Activated CD4-positive, alpha-beta memory T cell treated with anti-CD3 and anti-CD28 coated beads, Interleukin-2, amount 10 ng/mL, durations not matched to agents 7 days and 5 days (primary cell): ENCODE data around the gene PAX6. TPM values are rescaled to one million over a fixed set of nuclear protein-coding genes. Genes with fewer than 3 reads are reported as not detected.
A peak's percentile ranks its signal among the peaks of the same experiment; 100 is the strongest.

Source experiments
- CTCF ChIA-PET: fragments of 350-600 bp; sonication (Branson Sonifier 250); formaldehyde crosslinking; loops from one replicate; lab custom pipeline; 2021; ENCODE audit warnings: antibody characterized with exemption, inconsistent platforms; lab: Charles Lee
- POLR2A ChIA-PET: fragments of 350-600 bp; sonication (Branson Sonifier 250); formaldehyde crosslinking; loops from one replicate; lab custom pipeline; 2021; ENCODE audit warnings: antibody characterized with exemption; lab: Charles Lee
- DNase-seq: peaks from one replicate; pipeline ENCODE4 v3.0.0-alpha.2; 2020
- H3K27ac Mint-ChIP-seq: one replicate; pipeline ENCODE4 v1.8.0; 2021; ENCODE audit warnings: mild to moderate bottlenecking, mixed read lengths
- H3K27me3 Mint-ChIP-seq: one replicate; pipeline ENCODE4 v1.8.0; 2021; ENCODE audit warnings: mixed read lengths
- H3K36me3 Mint-ChIP-seq: one replicate; pipeline ENCODE4 v1.8.0; 2021; ENCODE audit warnings: low read depth, mixed read lengths
- H3K4me1 Mint-ChIP-seq: one replicate; pipeline ENCODE4 v1.8.0; 2021; ENCODE audit warnings: mixed read lengths
- H3K4me3 Mint-ChIP-seq: one replicate; pipeline ENCODE4 v1.8.0; 2021; ENCODE audit warnings: mild to moderate bottlenecking, mixed read lengths
- H3K9me3 Mint-ChIP-seq: one replicate; pipeline ENCODE4 v1.8.0; 2021; ENCODE audit warnings: mixed read lengths
- total RNA-seq, 2 experiments: library from RNA; stranded (reverse); gene quantifications; one replicate each; pipeline ENCODE4 v1.2.3, GENCODE V29; 2021

The PAX6 gene
- total RNA-seq, 2 experiments from 2014 or later = not detected

- Mint-ChIP-seq H3K9me3 (no peaks in the 10 kb centered on the region), H3K36me3 (peaks cover 15% of the 10 kb centered on the region), H3K27ac (no peak overlapping the region), H3K4me3 (peak overlapping the region; percentile 2), H3K4me1 (peaks cover 32% of the 10 kb centered on the region), H3K27me3 (peaks cover 81% of the 10 kb centered on the region)
- CTCF ChIA-PET = no interaction called here
- no peak for DNase-seq
- POLR2A ChIA-PET = no interaction called here
These were observed 1.0 kb downstream of the PAX6 start for GRCh38 chr11:31809857-31810778.

GRCh38 chr11:31809541-31809856, 1.6 kb downstream of the PAX6 start:
- Mint-ChIP-seq H3K4me1 (peaks cover 32% of the 10 kb centered on the region), H3K9me3 (no peaks in the 10 kb centered on the region), H3K27ac (no peak overlapping the region), H3K4me3 (peak overlapping the region; percentile 2), H3K27me3 (peaks cover 79% of the 10 kb centered on the region), H3K36me3 (peaks cover 19% of the 10 kb centered on the region)
- no peak for DNase-seq
- CTCF ChIA-PET = no interaction called here
- POLR2A ChIA-PET = no interaction called here

- Mint-ChIP-seq H3K9me3 (no peaks in the 10 kb centered on the region), H3K27ac (no peak overlapping the region)
- CTCF ChIA-PET = no interaction called here
These were observed 2.2 kb downstream of the PAX6 start for GRCh38 chr11:31808721-31809540.

DNA sequence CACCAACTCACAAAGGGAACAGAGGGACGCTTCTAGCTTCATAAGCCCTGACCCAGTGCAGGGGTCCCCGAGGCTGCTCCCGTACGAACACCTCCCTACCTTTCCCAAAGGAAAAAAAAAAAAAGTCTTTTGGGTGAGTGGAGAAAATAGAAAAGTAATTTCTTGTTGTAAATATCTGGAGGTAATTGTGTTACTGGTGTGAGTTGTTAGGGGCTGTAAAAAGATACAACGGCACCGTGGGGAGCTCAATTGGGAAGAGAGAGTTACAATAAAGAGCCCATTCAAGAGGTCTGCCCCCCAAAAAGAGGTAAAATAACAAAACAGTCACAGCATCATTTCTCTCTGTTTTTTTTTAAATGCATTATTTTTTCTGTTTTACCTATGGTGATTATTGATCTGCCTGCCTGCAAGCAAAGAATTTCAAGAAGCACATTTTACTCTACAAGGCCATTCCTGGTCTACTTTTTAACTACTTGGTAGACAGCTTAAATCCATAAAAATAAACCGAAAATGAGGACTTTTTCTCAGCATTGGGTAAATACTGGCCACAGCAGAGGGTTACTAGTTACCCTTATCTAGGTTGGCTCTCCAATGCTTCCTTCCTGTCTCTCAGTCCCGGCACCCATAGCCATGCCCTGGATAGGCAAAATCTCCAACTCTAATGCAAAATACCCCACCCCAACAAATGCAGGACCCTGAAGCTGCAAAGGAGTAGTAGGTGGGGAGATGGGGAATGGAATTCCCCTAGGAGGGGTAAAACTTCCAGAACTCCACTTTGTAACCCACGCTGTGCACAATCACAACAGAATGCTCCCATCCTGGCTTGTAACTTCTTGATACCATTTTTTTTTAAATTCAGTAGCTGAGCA, 3.1 kb downstream of the PAX6 start:
- CTCF ChIA-PET = no interaction called here

More at GRCh38 chr11:31808721-31809540, 2.2 kb downstream of the PAX6 start:
- Mint-ChIP-seq H3K27me3 (peaks cover 81% of the 10 kb centered on the region), H3K4me3 (no peak overlapping the region), H3K4me1 (peaks cover 38% of the 10 kb centered on the region), H3K36me3 (peaks cover 23% of the 10 kb centered on the region)
- POLR2A ChIA-PET = interaction anchor here (1.4 kb wide), 1 partner anchor 13 kb away, joined by 7 read pairs; no protein-coding TSS in a partner anchor
- no peak for DNase-seq

DNA sequence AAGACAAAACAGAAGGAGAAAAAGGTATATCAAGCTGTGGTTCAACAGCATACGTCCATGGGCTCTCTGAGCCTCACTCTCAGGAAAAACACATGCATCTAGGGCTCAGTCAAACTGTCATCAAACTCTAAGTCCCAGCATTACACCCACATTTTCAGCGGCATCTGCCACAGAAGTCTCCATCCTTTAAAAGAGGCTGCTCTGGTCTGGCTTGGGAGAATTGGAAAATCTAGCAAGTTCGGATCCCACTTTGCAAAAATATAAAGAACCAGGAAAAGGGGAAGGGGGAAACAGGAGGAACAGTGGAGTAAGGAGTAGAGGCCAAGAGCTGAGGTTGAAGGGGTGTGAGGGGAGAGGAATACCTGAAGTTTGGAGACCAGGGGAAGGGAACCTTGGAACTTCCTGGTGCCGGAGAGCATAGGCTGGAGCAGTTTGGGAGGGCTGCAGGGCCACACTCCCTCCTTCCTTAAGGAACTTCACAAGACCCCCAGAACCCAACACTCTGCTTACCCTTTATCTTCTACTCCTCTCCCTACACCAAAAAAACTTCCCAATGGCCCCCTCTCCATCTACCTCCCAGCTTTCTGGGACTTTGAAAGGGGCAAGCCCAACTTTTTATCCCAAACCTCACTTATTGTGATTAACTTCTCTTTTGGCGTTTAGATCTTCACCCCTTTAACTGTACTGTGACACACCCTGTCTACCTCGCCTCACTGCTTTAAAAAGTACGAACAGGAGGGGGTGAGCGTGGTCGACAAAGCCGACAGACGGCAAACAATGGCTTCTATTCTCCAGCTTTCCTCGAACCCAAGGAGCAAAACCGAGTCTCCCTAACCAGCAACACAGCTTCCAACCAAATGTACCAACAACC, 4.0 kb downstream of the PAX6 start:
- no peak overlapping the region for H3K4me3 Mint-ChIP-seq
- H3K27me3 Mint-ChIP-seq = peaks cover 83% of the 10 kb centered on the region
- CTCF ChIA-PET = no interaction called here
- peaks cover 24% of the 10 kb centered on the region for H3K36me3 Mint-ChIP-seq
- POLR2A ChIA-PET = interaction anchor here (0.9 to 1.4 kb wide), 2 partner anchors 13 to 15 kb away, joined by 3 to 7 read pairs; no protein-coding TSS in a partner anchor
- H3K9me3 Mint-ChIP-seq = no peaks in the 10 kb centered on the region
- DNase-seq = no peak
- peaks cover 34% of the 10 kb centered on the region for H3K4me1 Mint-ChIP-seq
- H3K27ac Mint-ChIP-seq = no peak overlapping the region

More for the DNA sequence above, 3.1 kb downstream of the PAX6 start:
- Mint-ChIP-seq H3K36me3 (peaks cover 26% of the 10 kb centered on the region), H3K27ac (no peak overlapping the region), H3K4me3 (no peak overlapping the region), H3K27me3 (peaks cover 83% of the 10 kb centered on the region), H3K9me3 (no peaks in the 10 kb centered on the region), H3K4me1 (peaks cover 39% of the 10 kb centered on the region)
- no peak for DNase-seq
- POLR2A ChIA-PET = interaction anchor here (1.4 kb wide), 1 partner anchor 14 kb away, joined by 7 read pairs; no protein-coding TSS in a partner anchor

GRCh38 chr11:31806186-31806927, 4.8 kb downstream of the PAX6 start:
- H3K36me3 Mint-ChIP-seq = peaks cover 24% of the 10 kb centered on the region

DNA sequence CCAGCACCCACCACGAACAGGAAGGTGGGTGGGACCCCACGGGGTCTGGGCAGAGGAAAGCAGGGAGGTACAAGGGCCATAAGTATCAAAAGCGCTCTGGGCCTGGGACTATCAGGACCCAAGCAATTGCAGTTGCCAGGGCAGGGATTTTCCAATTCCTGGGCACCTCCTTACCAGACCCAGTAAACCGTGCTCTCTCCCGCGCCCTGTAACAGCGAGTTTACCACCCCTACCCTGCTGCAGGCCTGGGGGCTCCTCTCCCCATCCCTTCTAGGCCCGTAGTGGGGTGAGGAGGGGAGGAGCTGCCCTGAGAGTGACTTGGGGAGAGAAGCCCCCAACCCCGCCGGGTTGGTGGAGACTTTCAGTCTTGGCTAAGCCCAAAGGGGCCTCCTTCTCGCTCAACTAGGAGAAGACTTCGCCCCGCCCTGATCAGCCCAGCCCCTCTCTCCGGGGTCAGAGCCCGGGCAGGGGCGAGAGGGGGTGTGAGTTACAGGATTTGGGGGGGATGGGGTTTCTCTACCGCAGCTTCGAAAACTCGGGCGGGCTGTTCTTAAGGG, 5.4 kb downstream of the PAX6 start:
- no peak for DNase-seq
- Mint-ChIP-seq H3K27ac (no peak overlapping the region), H3K9me3 (no peaks in the 10 kb centered on the region), H3K4me1 (peaks cover 27% of the 10 kb centered on the region), H3K4me3 (no peak overlapping the region), H3K27me3 (peaks cover 83% of the 10 kb centered on the region), H3K36me3 (peaks cover 20% of the 10 kb centered on the region)
- ChIA-PET CTCF (no interaction called here), POLR2A (no interaction called here)

More at GRCh38 chr11:31806186-31806927, 4.8 kb downstream of the PAX6 start:
- no peak for DNase-seq
- ChIA-PET CTCF (no interaction called here), POLR2A (interaction anchor here (0.9 kb wide), 1 partner anchor 14 kb away, joined by 3 read pairs; no protein-coding TSS in a partner anchor)
- Mint-ChIP-seq H3K27me3 (peaks cover 83% of the 10 kb centered on the region), H3K9me3 (no peaks in the 10 kb centered on the region), H3K27ac (no peak overlapping the region), H3K4me3 (no peak overlapping the region), H3K4me1 (peaks cover 30% of the 10 kb centered on the region)

- Mint-ChIP-seq H3K36me3 (peaks cover 23% of the 10 kb centered on the region), H3K4me1 (peaks cover 29% of the 10 kb centered on the region), H3K4me3 (no peak overlapping the region), H3K9me3 (peaks cover 3% of the 10 kb centered on the region), H3K27me3 (peaks cover 86% of the 10 kb centered on the region), H3K27ac (peak overlapping the region; percentile 37)
- ChIA-PET POLR2A (no interaction called here), CTCF (no interaction called here)
- DNase-seq = no peak
These were observed 6.0 kb downstream of the PAX6 start for GRCh38 chr11:31805037-31805628.

- ChIA-PET CTCF (no interaction called here), POLR2A (no interaction called here)
- H3K27ac Mint-ChIP-seq = peak overlapping the region; percentile 37
- peaks cover 26% of the 10 kb centered on the region for H3K36me3 Mint-ChIP-seq
- H3K9me3 Mint-ChIP-seq = peaks cover 6% of the 10 kb centered on the region
- H3K27me3 Mint-ChIP-seq = peaks cover 87% of the 10 kb centered on the region
- H3K4me3 Mint-ChIP-seq = no peak overlapping the region
- no peak for DNase-seq
- peaks cover 30% of the 10 kb centered on the region for H3K4me1 Mint-ChIP-seq
These were observed 6.6 kb downstream of the PAX6 start for GRCh38 chr11:31804312-31805036.

GRCh38 chr11:31803813-31804311, 7.3 kb downstream of the PAX6 start:
- Mint-ChIP-seq H3K4me1 (peaks cover 25% of the 10 kb centered on the region), H3K4me3 (no peak overlapping the region), H3K27ac (peak overlapping the region; percentile 38), H3K36me3 (peaks cover 24% of the 10 kb centered on the region), H3K27me3 (peaks cover 85% of the 10 kb centered on the region), H3K9me3 (peaks cover 6% of the 10 kb centered on the region)
- CTCF ChIA-PET = no interaction called here
- POLR2A ChIA-PET = no interaction called here
- DNase-seq = no peak
